Colonic mucosa (tissue), 4 donors: ENCODE results near the gene ZNF384. TPM values are rescaled to one million over a fixed set of nuclear protein-coding genes. Genes with fewer than 3 reads are reported as not detected.

Source experiments
- DNase-seq: peaks from one replicate; pipeline ENCODE4 v3.0.0-alpha.2; 2020
- H3K27ac ChIP-seq: fragments of 200-600 bp; one replicate; pipeline ENCODE4 v1.8.0; 2021
- H3K27me3 ChIP-seq: fragments of 200-600 bp; one replicate; pipeline ENCODE4 v1.8.0; 2021
- H3K36me3 ChIP-seq: fragments of 200-600 bp; one replicate; pipeline ENCODE4 v1.8.0; 2021
- H3K4me1 ChIP-seq: fragments of 200-600 bp; one replicate; pipeline ENCODE4 v1.8.0; 2021; ENCODE audit warnings: mild to moderate bottlenecking
- H3K4me3 ChIP-seq: fragments of 200-600 bp; one replicate; pipeline ENCODE4 v1.8.0; 2021
- H3K9ac ChIP-seq, 2 donors: one replicate each; pipeline ENCODE4 v1.7.0; 2013; ENCODE audit warnings: control low read depth in 2 of 2, low read depth in 2 of 2, low read length in 2 of 2
- H3K9me3 ChIP-seq: fragments of 200-600 bp; one replicate; pipeline ENCODE4 v1.8.0; 2021
- intact Hi-C: fragments of 100-400 bp; cut with DNase I; formaldehyde crosslinking; loops from one replicate; pipeline ENCODE4 v1.14.1; 2022
- total RNA-seq, 2 donors: library from RNA; stranded (reverse); fragmentation: NEBNext Ultra II Directional in 1 of 2; extraction: Animal tissue kit (Norgen Biotek cat#: 25700) in 1 of 2; gene quantifications; one replicate each; pipeline ENCODE4 v1.2.1, GENCODE V29; 2021
- TF ChIP-seq, protein P1 (sequence below): fragments of 200-600 bp; IDR thresholded peaks from one replicate; pipeline ENCODE4 v1.8.0; 2022; ENCODE audit warnings: antibody characterized with exemption, mild to moderate bottlenecking
- donor health status: healthy.
- donor health status: DM: no; HTN: no; CAD: no.
- donor health status: DM: no; HTN: no; CAD: no.

The ZNF384 gene
- total RNA-seq, 2 donors from 2014 or later, result 50.0 to 53.6 TPM

DNA sequence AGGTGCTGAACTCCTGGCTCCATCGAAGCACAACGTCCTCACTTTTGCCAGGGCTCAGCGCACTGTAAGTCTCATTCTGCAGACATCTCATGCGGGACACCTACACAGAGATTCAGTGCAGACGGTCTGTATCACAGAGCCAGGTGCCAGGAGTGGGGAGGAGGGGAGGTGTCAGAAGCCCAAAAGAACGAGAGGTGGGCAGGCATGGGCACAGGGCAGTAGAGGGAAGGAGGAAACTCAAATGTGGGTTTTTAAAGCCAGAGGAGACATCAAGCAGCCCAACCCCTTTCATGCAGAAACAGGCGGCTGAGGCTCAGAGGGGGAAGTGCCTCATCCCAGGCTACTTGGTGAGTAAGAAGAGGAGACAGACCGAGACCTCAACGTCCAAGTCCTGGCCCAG lies 50.9 kb downstream of the ZNF384 start:
- intact Hi-C loops, result no loop called here
- TF ChIP-seq, protein P1, sequence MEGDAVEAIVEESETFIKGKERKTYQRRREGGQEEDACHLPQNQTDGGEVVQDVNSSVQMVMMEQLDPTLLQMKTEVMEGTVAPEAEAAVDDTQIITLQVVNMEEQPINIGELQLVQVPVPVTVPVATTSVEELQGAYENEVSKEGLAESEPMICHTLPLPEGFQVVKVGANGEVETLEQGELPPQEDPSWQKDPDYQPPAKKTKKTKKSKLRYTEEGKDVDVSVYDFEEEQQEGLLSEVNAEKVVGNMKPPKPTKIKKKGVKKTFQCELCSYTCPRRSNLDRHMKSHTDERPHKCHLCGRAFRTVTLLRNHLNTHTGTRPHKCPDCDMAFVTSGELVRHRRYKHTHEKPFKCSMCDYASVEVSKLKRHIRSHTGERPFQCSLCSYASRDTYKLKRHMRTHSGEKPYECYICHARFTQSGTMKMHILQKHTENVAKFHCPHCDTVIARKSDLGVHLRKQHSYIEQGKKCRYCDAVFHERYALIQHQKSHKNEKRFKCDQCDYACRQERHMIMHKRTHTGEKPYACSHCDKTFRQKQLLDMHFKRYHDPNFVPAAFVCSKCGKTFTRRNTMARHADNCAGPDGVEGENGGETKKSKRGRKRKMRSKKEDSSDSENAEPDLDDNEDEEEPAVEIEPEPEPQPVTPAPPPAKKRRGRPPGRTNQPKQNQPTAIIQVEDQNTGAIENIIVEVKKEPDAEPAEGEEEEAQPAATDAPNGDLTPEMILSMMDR, result no peak
- Histone ChIP-seq H3K27me3 (no peaks in the 10 kb centered on the region), H3K9ac (peak overlapping the region in 1 of 2 donors; percentile 23), H3K4me3 (no peak overlapping the region), H3K27ac (no peak overlapping the region), H3K9me3 (no peaks in the 10 kb centered on the region), H3K4me1 (peaks cover 3% of the 10 kb centered on the region), H3K36me3 (no peaks in the 10 kb centered on the region)
- no peak for DNase-seq

DNA sequence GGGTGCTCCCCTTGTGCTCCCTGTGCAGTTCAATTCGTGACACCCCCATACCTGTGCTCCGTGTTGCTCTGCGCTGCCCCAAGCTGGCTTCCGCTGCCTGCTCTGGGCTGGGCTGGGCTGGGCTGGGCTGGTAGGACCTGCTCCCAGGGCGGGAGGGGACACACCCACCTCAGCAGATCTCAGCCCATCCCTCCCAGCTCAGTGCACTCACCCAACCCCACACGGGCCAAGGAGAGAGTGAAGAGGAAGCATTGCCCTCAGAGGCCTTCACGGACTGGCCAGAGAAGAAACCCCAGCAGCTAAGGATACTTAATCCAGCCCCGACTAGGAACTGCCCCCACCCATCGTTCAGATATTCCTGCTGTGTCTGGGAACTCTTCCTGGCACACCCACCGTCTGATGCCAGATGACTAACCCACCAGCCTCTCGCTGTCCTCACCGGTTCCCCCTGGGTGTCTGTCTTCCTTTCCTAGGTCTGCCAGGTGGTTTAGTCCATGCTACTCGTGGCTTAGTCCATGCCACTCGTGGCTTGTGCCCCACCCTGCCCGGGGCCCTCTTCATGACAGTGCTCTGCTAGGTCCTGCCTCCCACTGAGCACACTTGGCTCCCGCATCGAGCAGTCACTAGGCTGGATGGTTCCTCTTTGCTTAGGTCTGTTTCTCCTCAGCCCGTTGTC lies 53.2 kb downstream of the ZNF384 start, which contains the start of gene LPAR5:
TSS of gene LPAR5 (minus strand) at position 104 of the 676 bp plus-strand sequence. CDS start 14,711 bp downstream, outside the sequence.
- no peaks in the 10 kb centered on the region for H3K9me3 ChIP-seq
- H3K27me3 ChIP-seq, result no peaks in the 10 kb centered on the region
- peaks cover 14% of the 10 kb centered on the region for H3K4me1 ChIP-seq
- peak; percentile 94 for DNase-seq
- no peaks in the 10 kb centered on the region for H3K36me3 ChIP-seq
- H3K27ac ChIP-seq, result peak within 1 kb of the TSS; percentile 71
- intact Hi-C loops, result no loop called here
- H3K9ac ChIP-seq, result peak within 1 kb of the TSS; percentile 60 to 90
- peak within 1 kb of the TSS; percentile 28 for H3K4me3 ChIP-seq
- TF ChIP-seq, protein P1, result no peak

DNA sequence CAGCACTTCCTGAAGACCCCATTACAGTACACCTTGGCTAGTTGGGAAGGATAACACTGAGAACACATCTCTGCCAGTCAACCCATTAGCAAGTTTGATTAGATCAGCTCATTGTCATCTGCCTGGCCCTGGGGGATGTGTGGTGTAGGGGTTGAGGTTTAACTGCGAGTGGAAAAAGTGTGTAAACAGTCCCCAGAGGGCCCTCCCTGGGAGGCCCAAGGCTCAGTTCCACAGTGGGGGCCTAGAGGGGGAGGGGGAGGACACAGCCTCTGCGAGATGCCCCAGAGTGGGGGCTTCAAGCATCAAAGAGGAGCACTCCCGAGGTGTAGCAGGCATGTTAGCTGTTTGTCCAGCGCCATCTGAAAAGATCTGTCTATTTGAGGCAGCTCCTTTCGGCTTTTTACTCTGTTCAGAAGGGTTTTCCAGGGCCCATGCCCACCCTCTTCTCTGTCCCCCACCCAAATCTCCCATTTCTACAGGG lies 53.8 kb downstream of the ZNF384 start:
- no peaks in the 10 kb centered on the region for H3K9me3 ChIP-seq
- peaks cover 18% of the 10 kb centered on the region for H3K4me1 ChIP-seq
- peak overlapping the region; percentile 60 to 90 for H3K9ac ChIP-seq
- H3K36me3 ChIP-seq, result no peaks in the 10 kb centered on the region
- no peaks in the 10 kb centered on the region for H3K27me3 ChIP-seq
- DNase-seq, result peak; percentile 60
- intact Hi-C loops, result no loop called here
- peak overlapping the region; percentile 28 for H3K4me3 ChIP-seq
- H3K27ac ChIP-seq, result peak overlapping the region; percentile 71
- TF ChIP-seq, protein P1, result no peak

DNA sequence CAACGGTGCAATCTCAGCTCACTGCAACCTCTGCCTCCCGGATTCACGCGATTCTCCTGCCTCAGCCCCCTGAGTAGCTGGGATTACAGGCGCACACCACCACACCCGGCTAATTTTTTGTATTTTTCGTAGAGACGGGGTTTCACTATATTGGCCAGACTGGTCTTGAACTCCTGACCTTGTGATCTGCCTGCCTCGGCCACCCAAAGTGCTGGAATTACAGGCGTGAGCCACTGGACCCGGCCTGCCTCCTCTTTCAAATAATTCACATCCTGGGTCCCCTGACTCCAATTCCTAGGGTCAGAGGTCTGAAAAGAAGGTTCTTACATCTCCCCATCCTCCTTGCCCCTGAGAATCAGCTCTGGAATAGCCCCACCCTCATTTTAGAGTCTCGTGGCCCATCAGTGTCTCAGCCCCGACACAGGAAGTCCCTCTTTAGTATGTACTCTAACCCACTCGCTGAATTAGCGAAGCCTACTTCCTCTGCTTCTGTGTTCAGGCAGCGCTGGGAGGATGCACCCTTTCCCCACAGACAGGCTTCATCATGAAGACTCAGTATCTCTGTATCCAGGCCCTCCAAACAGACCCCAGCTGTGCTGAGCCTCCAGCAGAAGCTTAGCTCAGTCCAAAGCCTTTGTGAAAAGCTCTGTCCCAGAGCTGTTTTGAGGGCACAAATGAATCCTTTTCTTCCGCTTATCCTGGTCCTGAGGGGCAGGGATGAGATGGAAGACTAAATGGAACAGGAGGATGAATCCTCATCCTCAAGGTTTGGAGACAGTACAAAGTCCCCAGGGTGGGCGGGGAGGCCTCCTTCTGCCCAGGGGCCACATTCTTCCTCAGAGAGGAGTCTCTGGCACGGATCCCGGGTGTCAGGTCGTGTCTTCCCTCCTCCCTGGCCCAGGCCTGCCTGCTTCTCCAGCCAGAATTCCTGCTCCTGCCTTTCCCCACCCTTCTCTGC lies 56.9 kb downstream of the ZNF384 start:
- Histone ChIP-seq H3K36me3 (no peaks in the 10 kb centered on the region), H3K4me3 (no peak overlapping the region), H3K9me3 (no peaks in the 10 kb centered on the region), H3K4me1 (peaks cover 18% of the 10 kb centered on the region), H3K27ac (peak overlapping the region; percentile 86), H3K27me3 (no peaks in the 10 kb centered on the region), H3K9ac (peak overlapping the region; percentile 45 to 82)
- intact Hi-C loops, result no loop called here
- TF ChIP-seq, protein P1, result no peak
- DNase-seq, result peak; percentile 71

DNA sequence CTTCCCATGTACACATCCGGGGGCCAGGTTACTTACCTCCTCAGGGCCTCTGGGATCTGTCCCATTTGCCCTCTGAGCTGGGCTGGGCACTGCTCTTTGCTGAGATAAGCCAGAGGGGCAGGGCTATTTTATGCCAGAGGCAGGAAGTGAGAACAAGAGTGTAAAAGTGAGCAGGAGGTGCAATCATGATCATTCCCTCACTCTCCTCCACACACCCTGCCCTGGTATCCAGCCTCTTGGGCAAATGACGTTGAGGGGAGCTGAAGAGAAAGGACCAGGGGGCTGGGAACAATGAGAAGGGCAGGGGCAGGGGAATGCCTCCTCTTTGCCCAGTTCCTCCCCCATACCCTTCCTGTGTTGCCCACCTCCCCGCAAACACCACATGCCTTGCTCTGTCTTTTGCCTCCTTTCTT lies 57.6 kb downstream of the ZNF384 start:
- H3K4me3 ChIP-seq, result no peak overlapping the region
- TF ChIP-seq, protein P1, result no peak

More for the DNA sequence above, 57.6 kb downstream of the ZNF384 start:
- peak overlapping the region; percentile 86 for H3K27ac ChIP-seq
- peaks cover 18% of the 10 kb centered on the region for H3K4me1 ChIP-seq
- H3K9me3 ChIP-seq, result no peaks in the 10 kb centered on the region
- intact Hi-C loops, result no loop called here
- no peaks in the 10 kb centered on the region for H3K36me3 ChIP-seq
- peak; percentile 90 for DNase-seq
- H3K27me3 ChIP-seq, result no peaks in the 10 kb centered on the region
- peak overlapping the region; percentile 45 to 82 for H3K9ac ChIP-seq
